NCI-H1436 treated with DMSO at 0.1 percent for 48 hours (cell line): Measurements from ENCODE around the gene TSPAN4.

Experiments used
- DNase-seq: peaks from one replicate; lab custom pipeline; 2025; lab: John Stamatoyannopoulos, UW

TSPAN4 gene

GRCh38 chr11:824292-824880, 18.3 kb upstream of the TSPAN4 start:
- no peak for DNase-seq

DNA sequence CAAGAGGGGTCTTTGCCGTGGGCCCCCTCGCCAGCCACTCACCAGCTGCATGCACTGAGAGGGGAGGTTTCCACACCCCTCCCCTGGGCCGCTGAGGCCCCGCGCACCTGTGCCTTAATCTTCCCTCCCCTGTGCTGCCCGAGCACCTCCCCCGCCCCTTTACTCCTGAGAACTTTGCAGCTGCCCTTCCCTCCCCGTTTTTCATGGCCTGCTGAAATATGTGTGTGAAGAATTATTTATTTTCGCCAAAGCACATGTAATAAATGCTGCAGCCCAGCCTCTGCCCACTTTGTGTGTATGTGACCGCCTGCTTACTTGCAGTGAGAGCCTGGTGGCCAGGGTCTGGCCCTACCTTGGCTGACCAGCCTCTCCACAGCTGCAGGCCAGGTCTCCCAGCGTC, 17.7 kb upstream of the TSPAN4 start:
- DNase-seq = no peak

GRCh38 chr11:825366-826226, 17.1 kb upstream of the TSPAN4 start:
- no peak for DNase-seq

GRCh38 chr11:826227-826621, 16.4 kb upstream of the TSPAN4 start:
- DNase-seq = no peak

DNA sequence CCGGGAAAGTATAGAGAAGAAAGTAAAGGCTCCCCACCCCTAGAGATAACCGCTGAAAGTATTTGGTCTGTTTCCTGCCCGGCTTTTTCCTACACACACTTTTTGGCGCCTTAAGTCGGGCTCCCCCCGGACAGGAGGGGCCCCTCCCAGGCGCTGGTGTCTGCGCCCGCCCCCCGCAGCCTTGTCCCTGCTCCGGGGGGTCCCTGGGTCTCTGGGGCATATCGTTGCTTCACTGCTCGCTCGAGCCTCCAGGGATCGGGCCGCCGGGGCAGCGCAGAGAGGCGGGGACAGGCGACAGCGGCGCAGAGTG, 15.9 kb upstream of the TSPAN4 start:
- no peak for DNase-seq

DNA sequence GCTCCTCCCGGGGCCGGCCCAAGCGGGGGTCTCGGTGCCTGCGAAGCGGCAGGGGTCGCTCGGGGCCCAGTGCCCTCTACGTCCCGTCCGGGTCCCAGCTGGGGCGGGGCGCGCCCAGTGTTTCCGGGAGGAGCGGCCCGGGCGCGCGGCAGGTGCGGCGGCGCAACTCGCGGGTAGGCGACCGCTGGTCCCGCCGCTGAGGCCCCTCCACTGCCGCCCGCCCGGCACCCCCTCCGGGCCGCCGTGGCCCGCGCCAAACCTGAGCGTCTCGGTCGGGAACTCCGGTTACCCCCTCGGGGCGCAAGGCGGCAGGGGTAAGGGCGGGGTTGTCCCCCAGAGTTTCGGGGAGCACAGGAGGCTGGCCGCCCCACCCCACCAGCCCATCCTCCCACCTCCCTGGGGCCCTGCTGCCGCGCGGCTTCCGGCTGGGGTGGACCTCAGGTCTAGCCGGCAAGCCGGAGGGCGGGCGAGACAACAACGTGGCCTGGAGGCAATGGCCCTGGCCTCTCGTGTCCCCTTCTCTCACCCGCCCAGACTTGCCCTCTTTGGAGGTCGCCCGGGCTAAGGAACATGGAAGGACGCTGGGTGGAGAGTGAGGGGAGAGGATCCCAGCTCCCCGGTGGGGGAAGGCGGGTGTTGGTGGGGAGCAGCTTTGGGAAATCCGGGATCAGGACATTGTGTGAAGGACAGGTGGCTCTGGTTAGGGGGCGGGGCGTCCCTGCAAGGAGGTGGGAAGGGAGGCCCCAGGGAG, 15.3 kb upstream of the TSPAN4 start:
- DNase-seq = no peak

DNA sequence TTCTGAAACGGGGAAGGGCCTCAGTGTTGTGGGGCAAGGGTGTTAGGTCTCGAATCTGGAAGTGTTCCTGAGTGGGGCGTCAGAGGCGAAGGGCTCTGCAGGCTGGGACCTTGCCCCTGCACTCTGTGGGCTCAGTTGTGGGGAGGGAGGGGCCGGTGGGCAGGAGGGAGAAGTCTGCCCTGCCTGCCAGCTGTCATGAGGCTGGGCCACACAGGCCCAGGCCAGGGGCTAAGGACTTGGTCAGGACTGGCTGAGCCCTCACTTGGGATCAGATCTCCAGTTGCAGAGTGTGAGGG, 14.8 kb upstream of the TSPAN4 start, which contains the start of gene CRACR2B:
CRACR2B (plus strand) TSS at position 23 of the 296 bp plus-strand sequence. CDS start 689 bp downstream, outside the sequence.
- DNase-seq = no peak

GRCh38 chr11:828506-829175, 14.0 kb upstream of the TSPAN4 start:
- no peak for DNase-seq

DNA sequence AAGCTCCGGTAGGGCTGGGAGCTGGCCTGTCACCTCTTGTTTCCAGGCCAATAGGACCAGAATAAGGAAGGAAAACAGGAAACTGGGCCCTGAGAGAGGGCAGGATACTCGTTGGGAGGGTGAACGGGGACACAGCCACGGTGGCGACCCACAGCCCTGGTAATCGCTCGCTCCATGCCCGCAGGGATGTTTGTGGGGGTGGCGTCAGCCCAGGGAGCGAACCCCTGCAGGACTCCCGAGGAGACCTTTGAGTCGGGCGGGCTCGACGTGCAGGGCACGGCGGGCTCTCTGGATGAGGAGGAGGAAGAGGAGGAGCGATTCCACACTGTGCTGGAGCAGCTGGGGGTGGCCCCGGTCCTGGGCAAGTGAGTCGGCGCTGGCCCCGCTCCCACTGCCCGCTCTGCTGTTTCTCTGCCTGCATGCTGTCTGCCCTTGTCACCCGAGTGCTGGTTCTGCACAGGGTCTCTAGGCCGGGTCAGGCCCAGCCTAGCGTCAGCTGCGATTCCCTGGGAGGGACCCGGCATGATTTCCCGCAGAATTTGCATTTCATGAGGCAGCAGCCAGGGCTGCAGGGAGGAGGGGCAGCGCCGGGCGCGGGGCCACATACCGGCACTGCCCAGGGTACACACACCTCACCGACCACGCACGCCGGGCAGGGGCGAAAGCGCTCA, 13.3 kb upstream of the TSPAN4 start:
- no peak for DNase-seq

GRCh38 chr11:829847-830294, 12.8 kb upstream of the TSPAN4 start:
- DNase-seq = no peak

GRCh38 chr11:830295-831117, 12.1 kb upstream of the TSPAN4 start:
- DNase-seq = no peak

GRCh38 chr11:831118-831864, 11.4 kb upstream of the TSPAN4 start:
- no peak for DNase-seq

- DNase-seq = no peak
Observed at GRCh38 chr11:831961-832528, 10.6 kb upstream of the TSPAN4 start.

DNA sequence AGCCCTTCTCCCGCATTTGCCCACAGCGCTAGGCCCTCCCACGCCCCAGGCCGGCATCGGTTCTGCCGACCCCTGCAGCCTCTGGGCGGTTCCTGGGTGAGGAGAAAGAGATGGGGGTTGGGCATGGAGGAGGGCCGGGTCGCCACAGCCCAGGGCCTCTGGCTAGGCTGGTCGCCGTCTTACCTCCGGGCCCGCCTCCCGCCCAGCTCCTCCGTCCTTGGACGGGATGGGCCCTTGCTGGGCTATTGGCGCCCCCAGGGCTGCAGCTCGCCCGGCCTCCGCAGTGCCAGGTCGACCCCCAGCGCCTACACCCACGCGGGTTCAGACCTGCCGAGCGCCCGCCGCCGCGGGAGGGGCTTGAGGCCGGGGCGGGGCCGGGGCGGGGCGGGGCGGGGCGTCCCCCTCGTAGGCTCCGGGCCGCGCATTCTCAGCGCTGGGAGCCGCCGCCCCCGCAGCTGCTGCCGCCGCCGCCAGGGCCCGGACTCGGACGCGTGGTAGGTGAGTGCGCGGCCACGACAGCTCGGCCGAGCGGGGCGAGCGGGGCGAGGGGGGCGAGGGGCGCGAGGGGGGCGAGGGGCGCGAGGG, 10.0 kb upstream of the TSPAN4 start, which contains the start of gene CD151:
CD151 (plus strand) TSS at position 424 of the 585 bp plus-strand sequence. CDS start 3,118 bp downstream, outside the sequence.
- DNase-seq = no peak

GRCh38 chr11:833114-833791, 9.4 kb upstream of the TSPAN4 start:
- DNase-seq = no peak

GRCh38 chr11:833849-834311, 8.8 kb upstream of the TSPAN4 start:
- DNase-seq = no peak

DNA sequence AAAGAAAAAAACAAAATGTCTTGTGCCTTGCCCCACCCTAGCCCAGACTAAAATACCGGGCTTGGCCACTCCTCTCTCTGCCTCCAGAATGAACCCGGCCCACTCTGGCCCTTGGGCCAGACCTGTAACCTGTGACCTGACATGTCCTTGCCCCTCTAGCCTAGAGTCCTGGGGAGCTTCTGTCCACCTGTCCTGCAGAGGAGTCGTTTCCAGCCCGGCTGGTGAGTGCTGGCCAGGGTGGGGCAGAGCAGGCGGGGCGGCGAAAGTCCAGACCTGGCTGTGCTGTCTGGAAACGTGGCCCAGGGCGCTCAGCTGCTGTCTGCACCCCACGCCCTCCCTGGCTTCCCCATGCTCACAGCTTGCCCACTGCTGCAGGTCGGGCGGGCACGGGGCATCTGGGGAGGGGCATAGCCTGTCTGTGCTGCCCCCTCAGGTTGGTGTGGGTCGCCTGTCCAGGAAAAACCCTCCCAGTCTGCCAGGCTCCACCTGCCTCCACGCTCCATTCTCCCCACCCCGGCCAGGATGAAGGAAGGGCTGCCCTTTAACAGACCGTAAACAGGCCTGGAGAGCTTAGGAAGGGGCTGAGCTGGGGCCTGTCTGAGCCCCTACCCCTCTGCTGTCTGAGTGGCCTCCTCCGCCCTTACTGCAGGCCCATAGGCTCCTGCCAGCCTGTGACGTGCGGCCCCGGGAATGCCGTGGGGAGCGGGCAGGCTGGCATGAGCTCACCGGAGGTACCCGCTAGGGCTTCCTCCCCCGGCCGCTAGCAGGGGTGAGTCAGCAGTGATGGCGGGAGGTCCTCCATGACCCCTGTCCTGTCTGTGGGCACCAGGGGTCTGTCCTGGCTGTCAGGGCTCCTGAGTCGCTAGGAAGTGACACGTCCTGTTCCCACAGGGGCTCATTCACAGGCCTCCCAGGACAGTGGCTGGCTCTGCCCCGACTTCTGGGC, 8.0 kb upstream of the TSPAN4 start:
- no peak for DNase-seq

- no peak for DNase-seq
Observed at GRCh38 chr11:836274-836673, 6.4 kb upstream of the TSPAN4 start.
